ENCODE data around the gene SV2A. TPM values are rescaled to one million over a fixed set of nuclear protein-coding genes. Genes with fewer than 3 reads are reported as not detected.

SV2A gene
- 6.2 TPM for total RNA-seq

GRCh38 chr1:149917571-149918144 is at the start of gene SV2A:
SV2A (minus strand) TSS chr1:149917844; CDS start chr1:149913840, 4,004 bp downstream.

GRCh38 chr1:149936170-149936991 is 18.7 kb upstream of the SV2A start, which contains the start of gene MTMR11:
MTMR11 (minus strand) TSS chr1:149936879; CDS start chr1:149936647, 232 bp downstream.

GRCh38 chr1:149927563-149928400 is 10.1 kb upstream of the SV2A start, which contains the start of gene SF3B4:
SF3B4 (minus strand) TSS chr1:149927803; CDS start chr1:149927759, 44 bp downstream.

GRCh38 chr1:149899460-149900284 is 18.0 kb downstream of the SV2A start, which contains the start of gene BOLA1:
BOLA1 (plus strand) TSS chr1:149899568; CDS start chr1:149900060, 492 bp downstream.

Other genes starting within 250 kb of the SV2A start
- 6.2 TPM for gene FCGR1A, start 135.2 kb downstream of the SV2A start, total RNA-seq
- gene BOLA1, start 18.3 kb downstream of the SV2A start, total RNA-seq: 18.1 TPM
- 13.1 TPM for gene SF3B4, start 10.0 kb upstream of the SV2A start, total RNA-seq
- 22.9 TPM for gene MTMR11, start 19.0 kb upstream of the SV2A start, total RNA-seq
- 21.4 TPM for gene OTUD7B, start 92.9 kb upstream of the SV2A start, total RNA-seq
- 46.2 TPM for gene VPS45, start 149.9 kb upstream of the SV2A start, total RNA-seq
- gene PLEKHO1, start 232.1 kb upstream of the SV2A start, total RNA-seq: 44.3 TPM